H9 (cell line): ENCODE data around the gene MTX1. TPM values are rescaled to one million over a fixed set of nuclear protein-coding genes. Genes with fewer than 3 reads are reported as not detected.

Experiments
- DNase-seq: peaks from one replicate; pipeline ENCODE4 v3.0.0-alpha.2; 2017
- H2AFZ ChIP-seq: one replicate; pipeline ENCODE4 v1.6.1; 2013; ENCODE audit warnings: mild to moderate bottlenecking, low read length, control low read depth, moderate library complexity
- H2AK5ac ChIP-seq: 2 replicates; pipeline ENCODE4 v1.6.1; 2013; ENCODE audit warnings: low read length, control low read depth, mixed read lengths; ENCODE audit not compliant: insufficient read length
- H2BK120ac ChIP-seq: one replicate; pipeline ENCODE4 v1.6.1; 2013; ENCODE audit warnings: low read depth, mild to moderate bottlenecking, low read length, control low read depth, inconsistent platforms; ENCODE audit not compliant: poor library complexity, severe bottlenecking
- H2BK12ac ChIP-seq: 2 replicates; pipeline ENCODE4 v1.6.1; 2013; ENCODE audit warnings: low read length, control low read depth, mixed read lengths, low read depth; ENCODE audit not compliant: insufficient read length
- H2BK15ac ChIP-seq: 2 replicates; pipeline ENCODE4 v1.6.1; 2013; ENCODE audit warnings: low read depth, low read length, control low read depth
- H2BK20ac ChIP-seq: one replicate; pipeline ENCODE4 v1.6.1; 2013; ENCODE audit warnings: low read depth, mild to moderate bottlenecking, low read length, control low read depth, inconsistent platforms; ENCODE audit not compliant: poor library complexity, severe bottlenecking
- H2BK5ac ChIP-seq: 2 replicates; pipeline ENCODE4 v1.6.1; 2013; ENCODE audit warnings: low read length, control low read depth, mixed read lengths; ENCODE audit not compliant: insufficient read length
- H3K14ac ChIP-seq: 2 replicates; pipeline ENCODE4 v1.6.1; 2013; ENCODE audit warnings: low read length, control low read depth; ENCODE audit not compliant: insufficient read depth
- H3K18ac ChIP-seq: 2 replicates; pipeline ENCODE4 v1.6.1; 2013; ENCODE audit warnings: low read depth, mild to moderate bottlenecking, mixed read lengths, low read length, control low read depth; ENCODE audit not compliant: insufficient read length
- H3K23ac ChIP-seq: 2 replicates; pipeline ENCODE4 v1.6.1; 2013; ENCODE audit warnings: low read length, control low read depth, mixed read lengths, low read depth; ENCODE audit not compliant: insufficient read length
- H3K23me2 ChIP-seq: 2 replicates; pipeline ENCODE4 v1.6.1; 2013; ENCODE audit warnings: low read depth, mild to moderate bottlenecking, mixed read lengths, low read length, control low read depth; ENCODE audit not compliant: insufficient read length, poor library complexity, severe bottlenecking
- H3K27ac ChIP-seq: 2 replicates; pipeline ENCODE4 v1.5.1; 2013; ENCODE audit warnings: low read length, control low read depth, mixed read lengths, low read depth; ENCODE audit not compliant: insufficient read length
- H3K27me3 ChIP-seq: 2 replicates; pipeline ENCODE4 v1.6.1; 2013; ENCODE audit warnings: low read length, control low read depth, inconsistent platforms; ENCODE audit not compliant: insufficient read depth
- H3K4ac ChIP-seq: 2 replicates; pipeline ENCODE4 v1.6.1; 2013; ENCODE audit warnings: low read depth, mild to moderate bottlenecking, control low read depth, inconsistent platforms, low read length, moderate library complexity
- H3K4me1 ChIP-seq: 2 replicates; pipeline ENCODE4 v1.6.1; 2013; ENCODE audit warnings: low read length, control low read depth, inconsistent platforms; ENCODE audit not compliant: insufficient read depth
- H3K4me2 ChIP-seq: 2 replicates; pipeline ENCODE4 v1.6.1; 2013; ENCODE audit warnings: low read length, control low read depth, mixed read lengths; ENCODE audit not compliant: insufficient read length, insufficient read depth
- H3K56ac ChIP-seq: 2 replicates; pipeline ENCODE4 v1.6.1; 2013; ENCODE audit warnings: low read depth, mild to moderate bottlenecking, mixed read lengths, low read length, control low read depth; ENCODE audit not compliant: insufficient read length
- H3K79me1 ChIP-seq: 2 replicates; pipeline ENCODE4 v1.6.1; 2013; ENCODE audit warnings: low read depth, mild to moderate bottlenecking, moderate library complexity, low read length, control low read depth, inconsistent platforms; ENCODE audit not compliant: insufficient read depth, poor library complexity, severe bottlenecking
- H3K79me2 ChIP-seq: 2 replicates; pipeline ENCODE4 v1.6.1; 2013; ENCODE audit warnings: low read length, control low read depth, inconsistent platforms; ENCODE audit not compliant: insufficient read depth
- H3K9ac ChIP-seq: 2 replicates; pipeline ENCODE4 v1.6.1; 2013; ENCODE audit warnings: low read length, control low read depth, mixed read lengths; ENCODE audit not compliant: insufficient read length; ENCODE audit errors: extremely low read depth
- H3K9me3 ChIP-seq: one replicate; pipeline ENCODE4 v1.6.1; 2013; ENCODE audit warnings: low read depth, low read length, inconsistent platforms; ENCODE audit not compliant: control insufficient read depth
- H3T11ph ChIP-seq: one replicate; pipeline ENCODE4 v1.6.1; 2013; ENCODE audit warnings: mild to moderate bottlenecking, low read length, control low read depth, inconsistent platforms
- H4K20me1 ChIP-seq: one replicate; pipeline ENCODE4 v1.6.1; 2013; ENCODE audit not compliant: control insufficient read depth, insufficient read length, insufficient read depth
- H4K5ac ChIP-seq: 2 replicates; pipeline ENCODE4 v1.6.1; 2013; ENCODE audit warnings: low read depth, mild to moderate bottlenecking, mixed read lengths, low read length, control low read depth; ENCODE audit not compliant: insufficient read length
- H4K8ac ChIP-seq: replicated peaks from 2 replicates; pipeline ENCODE4 v1.6.1; 2013; ENCODE audit warnings: low read length, control low read depth, mixed read lengths, low read depth; ENCODE audit not compliant: insufficient read length
- H4K91ac ChIP-seq: 2 replicates; pipeline ENCODE4 v1.6.1; 2013; ENCODE audit warnings: low read depth, mild to moderate bottlenecking, moderate library complexity, mixed read lengths, low read length, control low read depth; ENCODE audit not compliant: insufficient read length
- H3K27ac Mint-ChIP-seq, 3 experiments: 2 replicates in 2 of 3; 3 replicates in 1 of 3; pipeline ENCODE4 v1.8.0; 2020 to 2021; ENCODE audit warnings: mixed read lengths in 3 of 3, mild to moderate bottlenecking in 1 of 3, moderate library complexity in 1 of 3
- H3K27me3 Mint-ChIP-seq: 2 replicates; pipeline ENCODE4 v1.8.0; 2021; ENCODE audit warnings: low read depth, mild to moderate bottlenecking, moderate library complexity, mixed read lengths
- H3K36me3 Mint-ChIP-seq, 3 experiments: 2 replicates in 2 of 3; 3 replicates in 1 of 3; pipeline ENCODE4 v1.8.0; 2020 to 2021; ENCODE audit warnings: low read depth in 3 of 3, mixed read lengths in 3 of 3; ENCODE audit not compliant: insufficient read depth in 1 of 3
- H3K4me1 Mint-ChIP-seq, 2 experiments: 2 replicates each; pipeline ENCODE4 v1.8.0; 2020; ENCODE audit warnings: mixed read lengths in 2 of 2
- H3K4me3 Mint-ChIP-seq, 2 experiments: 2 replicates in 1 of 2; 3 replicates in 1 of 2; pipeline ENCODE4 v1.8.0; 2020 to 2021; ENCODE audit warnings: mild to moderate bottlenecking in 2 of 2, mixed read lengths in 2 of 2, moderate library complexity in 1 of 2
- H3K9me3 Mint-ChIP-seq, 2 experiments: 2 replicates in 1 of 2; 3 replicates in 1 of 2; pipeline ENCODE4 v1.8.0; 2020; ENCODE audit warnings: mild to moderate bottlenecking in 2 of 2, mixed read lengths in 2 of 2, moderate library complexity in 1 of 2
- WGBS: extraction: QIAGEN DNeasy Blood & Tissue Kit; methylation state at CpG from one replicate; pipeline ENCODE4 v1.1.7; 2013; ENCODE audit warnings: missing lambda C conversion rate, low lambda C conversion rate, mixed read lengths; ENCODE audit not compliant: insufficient read length; ENCODE audit errors: extremely low coverage; 5-methylcytosine and 5-hydroxymethylcytosine counted together
- total RNA-seq: library from RNA; stranded (reverse); gene quantifications from 2 replicates; pipeline ENCODE4 v1.2.1, GENCODE V29; 2021
- TF ChIP-seq, protein P1 (sequence below): fragments of 200-600 bp; sonication (generic); conservative IDR thresholded peaks from 3 replicates; pipeline ENCODE4 v1.8.0; 2021; ENCODE audit warnings: antibody characterized with exemption, mild to moderate bottlenecking

The MTX1 gene
- total RNA-seq, 1 experiment from 2014 or later: 45.0 TPM

DNA sequence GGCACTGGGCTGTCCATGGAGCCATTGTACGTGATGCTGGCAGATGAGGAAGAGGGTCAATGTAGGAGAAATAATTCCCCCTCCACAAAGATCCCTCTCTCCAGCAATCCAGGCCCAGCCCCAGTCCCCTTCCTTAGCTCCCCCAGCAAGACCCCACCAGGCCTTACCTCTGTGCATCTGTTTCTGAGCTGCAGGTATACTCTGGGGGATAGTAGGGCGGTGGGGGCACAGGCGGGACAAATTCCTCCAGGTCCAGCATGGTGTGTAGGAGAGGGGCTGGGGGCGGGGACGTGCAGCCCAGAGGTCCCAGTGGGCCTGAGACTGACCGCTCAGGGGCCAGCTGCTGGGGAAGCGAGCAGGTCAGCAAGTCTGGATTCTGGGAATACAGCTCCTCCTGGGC is 43.1 kb downstream of the MTX1 start:
- Histone ChIP-seq H4K8ac (no peak overlapping the region), H2BK15ac (no peak overlapping the region), H2BK120ac (no peak overlapping the region), H2AFZ (no peak overlapping the region), H3T11ph (no peak overlapping the region), H4K20me1 (no peaks in the 10 kb centered on the region), H4K91ac (no peak overlapping the region), H3K4me2 (no peak overlapping the region), H3K4ac (no peak overlapping the region), H3K9ac (no peak overlapping the region), H3K79me1 (no peaks in the 10 kb centered on the region), H2BK20ac (no peak overlapping the region), H4K5ac (no peak overlapping the region), H2AK5ac (no peak overlapping the region), H3K23me2 (peaks cover 14% of the 10 kb centered on the region), H3K27ac (no peak overlapping the region), H3K14ac (no peak overlapping the region), H3K4me1 (peaks cover 4% of the 10 kb centered on the region; the same call in 1 of the 2 replicates), H3K9me3 (no peaks in the 10 kb centered on the region), H2BK5ac (no peak overlapping the region), H3K79me2 (no peaks in the 10 kb centered on the region), H3K18ac (no peak overlapping the region), H3K23ac (no peak overlapping the region), H3K56ac (no peak overlapping the region), H2BK12ac (no peak overlapping the region), H3K27me3 (no peaks in the 10 kb centered on the region)
- TF ChIP-seq, protein P1, sequence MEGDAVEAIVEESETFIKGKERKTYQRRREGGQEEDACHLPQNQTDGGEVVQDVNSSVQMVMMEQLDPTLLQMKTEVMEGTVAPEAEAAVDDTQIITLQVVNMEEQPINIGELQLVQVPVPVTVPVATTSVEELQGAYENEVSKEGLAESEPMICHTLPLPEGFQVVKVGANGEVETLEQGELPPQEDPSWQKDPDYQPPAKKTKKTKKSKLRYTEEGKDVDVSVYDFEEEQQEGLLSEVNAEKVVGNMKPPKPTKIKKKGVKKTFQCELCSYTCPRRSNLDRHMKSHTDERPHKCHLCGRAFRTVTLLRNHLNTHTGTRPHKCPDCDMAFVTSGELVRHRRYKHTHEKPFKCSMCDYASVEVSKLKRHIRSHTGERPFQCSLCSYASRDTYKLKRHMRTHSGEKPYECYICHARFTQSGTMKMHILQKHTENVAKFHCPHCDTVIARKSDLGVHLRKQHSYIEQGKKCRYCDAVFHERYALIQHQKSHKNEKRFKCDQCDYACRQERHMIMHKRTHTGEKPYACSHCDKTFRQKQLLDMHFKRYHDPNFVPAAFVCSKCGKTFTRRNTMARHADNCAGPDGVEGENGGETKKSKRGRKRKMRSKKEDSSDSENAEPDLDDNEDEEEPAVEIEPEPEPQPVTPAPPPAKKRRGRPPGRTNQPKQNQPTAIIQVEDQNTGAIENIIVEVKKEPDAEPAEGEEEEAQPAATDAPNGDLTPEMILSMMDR: no peak
- DNase-seq: no peak
- H3K4me3 Mint-ChIP-seq: no peak overlapping the region
- H3K27ac Mint-ChIP-seq: no peak overlapping the region; a peak in 1 of 7 replicates
- WGBS: no CpG with 5 or more reads among the region's 7 CpGs
- peaks cover 27 to 29% of the 10 kb centered on the region in 2 experiments for H3K4me1 Mint-ChIP-seq
- peaks cover 11% of the 10 kb centered on the region for H3K27me3 Mint-ChIP-seq
- H3K36me3 Mint-ChIP-seq: peaks cover 8 to 26% (median 23%) of the 10 kb centered on the region in 3 experiments
- H3K9me3 Mint-ChIP-seq: no peaks in the 10 kb centered on the region
